Smooth muscle cell (in vitro differentiated cells): ENCODE measurements around the gene GNAI1. TPM values are rescaled to one million over a fixed set of nuclear protein-coding genes. Genes with fewer than 3 reads are reported as not detected.

Experiments
- DNase-seq: peaks from one replicate; lab custom pipeline; 2025; ENCODE audit not compliant: unreplicated experiment; lab: John Stamatoyannopoulos, UW
- H2AFZ ChIP-seq: fragments of 200-600 bp; sonication (generic); 2 replicates; pipeline ENCODE4 v1.6.0; 2016; ENCODE audit warnings: antibody characterized with exemption, low read depth, mild to moderate bottlenecking
- H3F3A ChIP-seq: fragments of 200-600 bp; sonication (generic); 2 replicates; pipeline ENCODE4 v1.6.0; 2017; ENCODE audit warnings: antibody characterized with exemption, low read depth
- H3K27ac ChIP-seq: fragments of 200-600 bp; sonication (generic); 2 replicates; pipeline ENCODE4 v1.5.1; 2016; ENCODE audit warnings: low read depth, mild to moderate bottlenecking
- H3K27me3 ChIP-seq: fragments of 200-600 bp; sonication (generic); 2 replicates; pipeline ENCODE4 v1.6.1; 2016; ENCODE audit warnings: low read depth, mild to moderate bottlenecking
- H3K36me3 ChIP-seq: fragments of 200-600 bp; sonication (generic); 2 replicates; pipeline ENCODE4 v1.5.1; 2016; ENCODE audit warnings: low read depth
- H3K4me1 ChIP-seq: fragments of 200-600 bp; sonication (generic); 2 replicates; pipeline ENCODE4 v1.5.1; 2016; ENCODE audit warnings: low read depth
- H3K4me2 ChIP-seq: fragments of 200-600 bp; sonication (generic); 2 replicates; pipeline ENCODE4 v1.6.0; 2016; ENCODE audit warnings: mild to moderate bottlenecking
- H3K4me3 ChIP-seq: fragments of 200-600 bp; sonication (generic); 2 replicates; pipeline ENCODE4 v1.5.1; 2016; ENCODE audit warnings: mild to moderate bottlenecking
- H3K79me2 ChIP-seq: fragments of 200-600 bp; sonication (generic); 2 replicates; pipeline ENCODE4 v1.6.0; 2016; ENCODE audit warnings: low read depth, mild to moderate bottlenecking
- H3K9ac ChIP-seq: fragments of 200-600 bp; sonication (generic); 2 replicates; pipeline ENCODE4 v1.6.0; 2016; ENCODE audit warnings: low read depth
- H3K9me3 ChIP-seq: fragments of 200-600 bp; sonication (generic); replicated peaks from 2 replicates; pipeline ENCODE4 v1.5.1; 2016; ENCODE audit warnings: low read depth
- H4K20me1 ChIP-seq: fragments of 200-600 bp; sonication (generic); 2 replicates; pipeline ENCODE4 v1.6.0; 2016; ENCODE audit warnings: low read depth
- WGBS: methylation state at CpG from one replicate; pipeline ENCODE4 v1.1.7; 2016; ENCODE audit warnings: low lambda C conversion rate; 5-methylcytosine and 5-hydroxymethylcytosine counted together
- polyA plus RNA-seq: library from polyadenylated mRNA; unstranded; fragments of >200 nt; fragmentation: Nextera tagmentation; extraction: Ambion mirVana; gene quantifications from 2 replicates; pipeline ENCODE4 v1.2.1, GENCODE V29; 2016
- total RNA-seq: library from RNA; depleted of rRNA; stranded (reverse); fragments of >200 nt; gene quantifications from 2 replicates; pipeline ENCODE4 v1.2.3, GENCODE V29; 2014
- TF ChIP-seq, protein P1 (sequence below): fragments of 200-600 bp; sonication (generic); IDR thresholded peaks from 2 replicates; pipeline ENCODE4 v1.5.1; 2017; ENCODE audit warnings: borderline replicate concordance, mild to moderate bottlenecking, antibody characterized with exemption; ENCODE audit not compliant: insufficient read depth, poor library complexity, severe bottlenecking

The GNAI1 gene
- total and polyA plus RNA-seq, 2 experiments from 2014 or later, result 204 to 223 TPM

DNA sequence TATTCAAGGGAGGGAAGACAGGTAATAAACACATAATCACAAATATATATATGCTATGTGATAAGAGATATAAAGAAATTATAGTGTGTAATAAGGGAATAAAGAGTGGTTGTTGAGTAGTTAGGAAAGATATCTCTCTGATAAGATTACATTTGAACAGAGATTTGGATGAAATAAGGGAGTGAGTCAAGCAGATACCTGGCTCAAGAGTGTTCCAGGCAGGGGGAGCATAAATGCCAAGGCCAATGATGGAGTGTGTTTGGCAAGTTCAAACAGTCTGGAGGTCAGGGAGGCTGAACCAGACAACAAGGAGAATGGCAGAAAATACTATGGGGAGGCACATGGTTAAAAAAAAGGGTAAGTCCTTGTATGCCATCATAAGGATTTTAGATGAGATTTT is 4.8 kb upstream of the GNAI1 start:
- peaks cover 10% of the 10 kb centered on the region for H3F3A ChIP-seq
- H3K4me1 ChIP-seq, result peaks cover 23% of the 10 kb centered on the region
- no peak overlapping the region for H3K4me2 ChIP-seq
- H3K27me3 ChIP-seq, result no peaks in the 10 kb centered on the region
- H3K9ac ChIP-seq, result no peak overlapping the region
- H3K9me3 ChIP-seq, result no peaks in the 10 kb centered on the region
- no peak overlapping the region for H3K27ac ChIP-seq
- no peaks in the 10 kb centered on the region for H3K36me3 ChIP-seq
- H4K20me1 ChIP-seq, result no peaks in the 10 kb centered on the region
- DNase-seq, result no peak
- no peak overlapping the region for H3K4me3 ChIP-seq
- no peaks in the 10 kb centered on the region for H3K79me2 ChIP-seq
- H2AFZ ChIP-seq, result no peak overlapping the region
- TF ChIP-seq, protein P1, sequence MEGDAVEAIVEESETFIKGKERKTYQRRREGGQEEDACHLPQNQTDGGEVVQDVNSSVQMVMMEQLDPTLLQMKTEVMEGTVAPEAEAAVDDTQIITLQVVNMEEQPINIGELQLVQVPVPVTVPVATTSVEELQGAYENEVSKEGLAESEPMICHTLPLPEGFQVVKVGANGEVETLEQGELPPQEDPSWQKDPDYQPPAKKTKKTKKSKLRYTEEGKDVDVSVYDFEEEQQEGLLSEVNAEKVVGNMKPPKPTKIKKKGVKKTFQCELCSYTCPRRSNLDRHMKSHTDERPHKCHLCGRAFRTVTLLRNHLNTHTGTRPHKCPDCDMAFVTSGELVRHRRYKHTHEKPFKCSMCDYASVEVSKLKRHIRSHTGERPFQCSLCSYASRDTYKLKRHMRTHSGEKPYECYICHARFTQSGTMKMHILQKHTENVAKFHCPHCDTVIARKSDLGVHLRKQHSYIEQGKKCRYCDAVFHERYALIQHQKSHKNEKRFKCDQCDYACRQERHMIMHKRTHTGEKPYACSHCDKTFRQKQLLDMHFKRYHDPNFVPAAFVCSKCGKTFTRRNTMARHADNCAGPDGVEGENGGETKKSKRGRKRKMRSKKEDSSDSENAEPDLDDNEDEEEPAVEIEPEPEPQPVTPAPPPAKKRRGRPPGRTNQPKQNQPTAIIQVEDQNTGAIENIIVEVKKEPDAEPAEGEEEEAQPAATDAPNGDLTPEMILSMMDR, result no peak

DNA sequence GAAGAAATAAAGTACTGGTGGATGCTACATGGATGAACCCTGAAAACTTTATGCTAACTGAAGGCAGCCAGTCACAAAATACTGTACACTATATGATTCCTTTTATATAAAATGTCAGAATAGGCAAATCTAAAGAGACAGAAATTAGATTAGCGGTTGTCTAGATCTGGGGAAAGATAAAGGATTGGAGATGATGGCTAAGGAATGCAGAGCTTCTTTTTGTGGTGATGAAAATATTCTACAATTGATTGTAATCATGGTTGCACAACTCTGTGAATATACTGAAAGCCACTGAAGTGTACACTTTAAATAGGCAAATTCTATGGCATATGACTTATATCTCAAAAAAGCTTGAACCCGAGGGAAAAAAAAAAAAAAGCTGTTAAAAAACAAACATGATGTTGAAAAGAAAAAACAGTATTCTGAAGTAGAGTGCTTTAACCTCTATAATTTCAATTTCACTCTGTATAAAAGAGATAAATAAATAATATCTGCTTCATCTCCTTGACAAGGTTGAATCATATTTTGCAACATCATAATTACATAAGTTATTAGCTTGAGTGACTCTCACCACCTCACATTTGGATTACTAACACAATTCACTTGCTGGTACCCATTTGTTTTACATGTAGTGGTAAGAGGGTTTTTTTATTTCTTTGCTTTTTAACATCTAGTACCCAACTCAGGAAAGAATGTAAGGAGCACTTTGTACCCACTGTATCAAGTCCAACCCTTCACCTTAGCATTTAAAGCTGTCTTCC is 2.8 kb upstream of the GNAI1 start:
- Histone ChIP-seq H3K4me3 (no peak overlapping the region), H3K9me3 (no peaks in the 10 kb centered on the region), H3K36me3 (no peaks in the 10 kb centered on the region), H2AFZ (no peak overlapping the region), H3K9ac (no peak overlapping the region), H3F3A (peaks cover 10% of the 10 kb centered on the region), H3K4me1 (peaks cover 23% of the 10 kb centered on the region), H3K79me2 (peaks cover 19% of the 10 kb centered on the region), H3K27me3 (no peaks in the 10 kb centered on the region), H3K4me2 (no peak overlapping the region), H4K20me1 (peaks cover 10% of the 10 kb centered on the region), H3K27ac (no peak overlapping the region)
- no peak for DNase-seq
- TF ChIP-seq, protein P1, result no peak
- WGBS, result 69% methylated on average over 2 of the region's 2 CpGs

DNA sequence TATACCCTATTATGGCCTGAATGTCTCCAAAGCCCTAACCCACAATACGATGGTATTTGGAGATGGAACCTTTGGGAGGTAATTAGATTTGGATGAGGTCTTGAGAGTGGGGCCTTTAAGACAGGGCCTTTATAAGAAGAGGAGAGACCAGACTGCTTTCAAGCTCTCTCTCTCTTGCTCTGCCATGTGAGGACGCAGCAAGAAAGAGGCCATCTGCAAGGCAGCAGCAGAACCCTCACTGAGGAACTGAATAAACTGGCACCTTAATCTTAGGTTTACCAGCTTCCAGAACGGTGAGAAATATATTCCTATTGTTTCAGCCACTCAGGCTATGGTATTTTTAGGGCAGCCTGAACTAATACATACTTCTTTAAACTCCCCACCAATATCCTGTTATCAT is 2.0 kb upstream of the GNAI1 start:
- TF ChIP-seq, protein P1, result no peak
- Histone ChIP-seq H2AFZ (no peak overlapping the region), H4K20me1 (peaks cover 15% of the 10 kb centered on the region), H3K4me2 (no peak overlapping the region), H3K4me1 (peaks cover 19% of the 10 kb centered on the region), H3K9me3 (no peaks in the 10 kb centered on the region), H3K4me3 (no peak overlapping the region), H3K27me3 (no peaks in the 10 kb centered on the region), H3K79me2 (peaks cover 26% of the 10 kb centered on the region), H3F3A (peaks cover 10% of the 10 kb centered on the region), H3K36me3 (no peaks in the 10 kb centered on the region), H3K9ac (no peak overlapping the region), H3K27ac (no peak overlapping the region)
- WGBS, result 84% methylated on average over 3 of the region's 3 CpGs
- DNase-seq, result no peak
